Measurements from ENCODE around the gene TMEM132C. TPM values are rescaled to one million over a fixed set of nuclear protein-coding genes. Genes with fewer than 3 reads are reported as not detected.

The TMEM132C gene
- polyA plus RNA-seq, 1 of the 3 experiments (the other 2 are of a cell fraction): not detected

DNA sequence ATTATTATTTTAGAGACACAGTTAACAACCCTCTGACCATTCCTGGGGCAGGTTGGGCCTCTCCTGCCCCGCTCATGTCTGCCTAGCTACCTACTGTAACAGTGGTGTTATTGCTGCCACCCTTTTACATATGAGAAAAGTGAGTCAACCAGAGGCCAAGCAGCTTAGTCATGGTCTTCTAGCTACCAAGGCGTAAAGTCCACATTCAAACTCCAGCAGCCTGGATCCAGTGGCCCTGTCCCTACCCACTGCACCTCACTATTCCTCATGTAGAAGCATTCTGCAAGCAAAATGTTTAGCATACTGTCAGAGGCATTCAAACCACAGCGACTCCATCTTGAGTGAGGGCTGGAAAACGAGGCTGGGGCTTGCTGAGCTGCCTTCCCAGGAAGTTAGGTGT is 461.0 kb downstream of the TMEM132C start:
- Histone ChIP-seq H3F3A (replicated peaks; ENCODE audit: insufficient read depth) (no peaks in the 10 kb centered on the region), H3K9me3 (no peaks in the 10 kb centered on the region), H3K4me1 (ENCODE audit: control insufficient read depth in 1 of 2, insufficient read depth in 2 of 2, low read depth in 1 of 2, low read length in 1 of 2) (no peaks in the 10 kb centered on the region), H3K4me2 (no peak overlapping the region), H4K20me1 (ENCODE audit: insufficient read depth) (no peaks in the 10 kb centered on the region), H3K27me3 (ENCODE audit: insufficient read depth) (no peaks in the 10 kb centered on the region), H3K79me2 (ENCODE audit: insufficient read depth) (no peaks in the 10 kb centered on the region), H3K27ac (ENCODE audit: low read depth in 2 of 2, low read length in 1 of 2) (no peak overlapping the region), H2AFZ (ENCODE audit: low read depth) (no peak overlapping the region), H3K9me2 (no peaks in the 10 kb centered on the region), H3K36me3 (replicated peaks in 1 of 2; ENCODE audit: control insufficient read depth in 1 of 2, insufficient read depth in 2 of 2, low read length in 1 of 2) (no peaks in the 10 kb centered on the region), H3K4me3 (ENCODE audit: low read depth in 2 of 2, low read length in 1 of 2) (no peak overlapping the region), H3K9ac (no peak overlapping the region)
- WGBS (ENCODE audit: low lambda C conversion rate): 4% methylated on average over 4 of the region's 4 CpGs
- CTCF ChIA-PET: no interaction called here
- POLR2A ChIA-PET: no interaction called here
- no peak for DNase-seq
- TF ChIP-seq, protein P1, sequence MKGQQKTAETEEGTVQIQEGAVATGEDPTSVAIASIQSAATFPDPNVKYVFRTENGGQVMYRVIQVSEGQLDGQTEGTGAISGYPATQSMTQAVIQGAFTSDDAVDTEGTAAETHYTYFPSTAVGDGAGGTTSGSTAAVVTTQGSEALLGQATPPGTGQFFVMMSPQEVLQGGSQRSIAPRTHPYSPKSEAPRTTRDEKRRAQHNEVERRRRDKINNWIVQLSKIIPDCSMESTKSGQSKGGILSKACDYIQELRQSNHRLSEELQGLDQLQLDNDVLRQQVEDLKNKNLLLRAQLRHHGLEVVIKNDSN (IDR thresholded peaks at IDR 0.05; ENCODE audit: borderline replicate concordance, low read depth): no peak
- no peak for TF ChIP-seq JUND (IDR thresholded peaks at IDR 0.05)
- TF ChIP-seq, protein P2, sequence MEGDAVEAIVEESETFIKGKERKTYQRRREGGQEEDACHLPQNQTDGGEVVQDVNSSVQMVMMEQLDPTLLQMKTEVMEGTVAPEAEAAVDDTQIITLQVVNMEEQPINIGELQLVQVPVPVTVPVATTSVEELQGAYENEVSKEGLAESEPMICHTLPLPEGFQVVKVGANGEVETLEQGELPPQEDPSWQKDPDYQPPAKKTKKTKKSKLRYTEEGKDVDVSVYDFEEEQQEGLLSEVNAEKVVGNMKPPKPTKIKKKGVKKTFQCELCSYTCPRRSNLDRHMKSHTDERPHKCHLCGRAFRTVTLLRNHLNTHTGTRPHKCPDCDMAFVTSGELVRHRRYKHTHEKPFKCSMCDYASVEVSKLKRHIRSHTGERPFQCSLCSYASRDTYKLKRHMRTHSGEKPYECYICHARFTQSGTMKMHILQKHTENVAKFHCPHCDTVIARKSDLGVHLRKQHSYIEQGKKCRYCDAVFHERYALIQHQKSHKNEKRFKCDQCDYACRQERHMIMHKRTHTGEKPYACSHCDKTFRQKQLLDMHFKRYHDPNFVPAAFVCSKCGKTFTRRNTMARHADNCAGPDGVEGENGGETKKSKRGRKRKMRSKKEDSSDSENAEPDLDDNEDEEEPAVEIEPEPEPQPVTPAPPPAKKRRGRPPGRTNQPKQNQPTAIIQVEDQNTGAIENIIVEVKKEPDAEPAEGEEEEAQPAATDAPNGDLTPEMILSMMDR (IDR thresholded peaks at IDR 0.05): no peak
- TF ChIP-seq RXRA (IDR thresholded peaks at IDR 0.05; ENCODE audit: borderline replicate concordance, low read depth): no peak
- TF ChIP-seq, protein P3, sequence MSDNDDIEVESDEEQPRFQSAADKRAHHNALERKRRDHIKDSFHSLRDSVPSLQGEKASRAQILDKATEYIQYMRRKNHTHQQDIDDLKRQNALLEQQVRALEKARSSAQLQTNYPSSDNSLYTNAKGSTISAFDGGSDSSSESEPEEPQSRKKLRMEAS (IDR thresholded peaks at IDR 0.05; ENCODE audit: low read depth): no peak
- no peak for TF ChIP-seq TEAD4 (IDR thresholded peaks at IDR 0.05; ENCODE audit: borderline replicate concordance, insufficient read depth)
- TF ChIP-seq EZH2phosphoT487 (IDR thresholded peaks at IDR 0.05; ENCODE audit: borderline replicate concordance, low read depth): no peak
- no peak for TF ChIP-seq NRF1 (IDR thresholded peaks at IDR 0.05; ENCODE audit: low read depth, low read length)
- no peak for TF ChIP-seq YY1 (IDR thresholded peaks at IDR 0.05; ENCODE audit: low read depth)
- no peak for TF ChIP-seq RCOR1 (IDR thresholded peaks at IDR 0.05; ENCODE audit: low read length)
- TF ChIP-seq, protein P4, sequence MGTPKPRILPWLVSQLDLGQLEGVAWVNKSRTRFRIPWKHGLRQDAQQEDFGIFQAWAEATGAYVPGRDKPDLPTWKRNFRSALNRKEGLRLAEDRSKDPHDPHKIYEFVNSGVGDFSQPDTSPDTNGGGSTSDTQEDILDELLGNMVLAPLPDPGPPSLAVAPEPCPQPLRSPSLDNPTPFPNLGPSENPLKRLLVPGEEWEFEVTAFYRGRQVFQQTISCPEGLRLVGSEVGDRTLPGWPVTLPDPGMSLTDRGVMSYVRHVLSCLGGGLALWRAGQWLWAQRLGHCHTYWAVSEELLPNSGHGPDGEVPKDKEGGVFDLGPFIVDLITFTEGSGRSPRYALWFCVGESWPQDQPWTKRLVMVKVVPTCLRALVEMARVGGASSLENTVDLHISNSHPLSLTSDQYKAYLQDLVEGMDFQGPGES (IDR thresholded peaks at IDR 0.05; ENCODE audit: low read depth, low read length): no peak
- no peak for TF ChIP-seq TAF1 (IDR thresholded peaks at IDR 0.05; ENCODE audit: borderline replicate concordance, low read depth, low read length)
- no peak for TF ChIP-seq CHD2 (IDR thresholded peaks at IDR 0.05; ENCODE audit: low read length, partially characterized antibody)
- TF ChIP-seq MXI1 (IDR thresholded peaks at IDR 0.05; ENCODE audit: low read depth, low read length): no peak

DNA sequence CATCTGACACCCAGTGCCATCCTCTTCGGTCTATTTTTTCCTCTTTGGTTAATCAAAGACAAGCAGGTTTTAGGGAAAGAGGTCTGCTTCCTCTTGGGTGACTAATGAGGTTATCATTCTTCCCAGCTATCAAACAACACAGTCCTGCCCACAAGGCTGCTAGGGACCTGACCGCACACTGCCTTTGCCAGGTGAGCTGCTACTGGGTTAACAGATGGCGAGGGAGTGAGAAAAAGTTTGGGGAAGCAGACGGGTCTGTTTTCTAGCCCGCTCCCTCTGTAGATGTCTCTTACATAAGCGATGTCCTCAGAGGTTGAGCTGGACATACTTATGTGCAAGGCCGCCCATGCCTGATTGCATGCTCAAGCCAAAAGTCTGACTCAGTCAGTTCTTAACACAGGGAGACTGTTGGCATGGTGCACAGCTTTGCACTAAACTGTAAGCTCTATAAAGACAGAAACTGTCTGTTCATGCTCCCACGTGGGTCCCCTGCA is 462.7 kb downstream of the TMEM132C start:
- no peak overlapping the region for H3K4me3 ChIP-seq (ENCODE audit: low read depth in 2 of 2, low read length in 1 of 2)
- no peaks in the 10 kb centered on the region for H3K27me3 ChIP-seq (ENCODE audit: insufficient read depth)
- no peak overlapping the region for H3K27ac ChIP-seq (ENCODE audit: low read depth in 2 of 2, low read length in 1 of 2)
- no peaks in the 10 kb centered on the region for H3K9me3 ChIP-seq
- H3K9ac ChIP-seq: no peak overlapping the region
- H3K79me2 ChIP-seq (ENCODE audit: insufficient read depth): no peaks in the 10 kb centered on the region
- H3K9me2 ChIP-seq: no peaks in the 10 kb centered on the region
- ChIA-PET POLR2A (no interaction called here), CTCF (no interaction called here)
- no peaks in the 10 kb centered on the region for H4K20me1 ChIP-seq (ENCODE audit: insufficient read depth)
- WGBS (ENCODE audit: low lambda C conversion rate): 33% methylated on average over 8 of the region's 8 CpGs
- no peak overlapping the region for H2AFZ ChIP-seq (ENCODE audit: low read depth)
- no peaks in the 10 kb centered on the region for H3K4me1 ChIP-seq (ENCODE audit: control insufficient read depth in 1 of 2, insufficient read depth in 2 of 2, low read depth in 1 of 2, low read length in 1 of 2)
- no peaks in the 10 kb centered on the region for H3K36me3 ChIP-seq (replicated peaks in 1 of 2; ENCODE audit: control insufficient read depth in 1 of 2, insufficient read depth in 2 of 2, low read length in 1 of 2)
- no peak overlapping the region for H3K4me2 ChIP-seq
- no peak for DNase-seq
- no peaks in the 10 kb centered on the region for H3F3A ChIP-seq (replicated peaks; ENCODE audit: insufficient read depth)
- TF ChIP-seq, protein P5, sequence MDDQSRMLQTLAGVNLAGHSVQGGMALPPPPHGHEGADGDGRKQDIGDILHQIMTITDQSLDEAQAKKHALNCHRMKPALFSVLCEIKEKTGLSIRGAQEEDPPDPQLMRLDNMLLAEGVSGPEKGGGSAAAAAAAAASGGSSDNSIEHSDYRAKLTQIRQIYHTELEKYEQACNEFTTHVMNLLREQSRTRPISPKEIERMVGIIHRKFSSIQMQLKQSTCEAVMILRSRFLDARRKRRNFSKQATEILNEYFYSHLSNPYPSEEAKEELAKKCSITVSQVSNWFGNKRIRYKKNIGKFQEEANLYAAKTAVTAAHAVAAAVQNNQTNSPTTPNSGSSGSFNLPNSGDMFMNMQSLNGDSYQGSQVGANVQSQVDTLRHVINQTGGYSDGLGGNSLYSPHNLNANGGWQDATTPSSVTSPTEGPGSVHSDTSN (IDR thresholded peaks at IDR 0.05): no peak
- TF ChIP-seq MXI1 (IDR thresholded peaks at IDR 0.05; ENCODE audit: low read depth, low read length) (no peak), FOSL2 (IDR thresholded peaks at IDR 0.05; ENCODE audit: borderline replicate concordance, low read depth) (no peak), ELF1 (IDR thresholded peaks at IDR 0.05) (no peak)
- TF ChIP-seq, protein P4 (IDR thresholded peaks at IDR 0.05; ENCODE audit: low read depth, low read length): no peak
- TF ChIP-seq, protein P6, sequence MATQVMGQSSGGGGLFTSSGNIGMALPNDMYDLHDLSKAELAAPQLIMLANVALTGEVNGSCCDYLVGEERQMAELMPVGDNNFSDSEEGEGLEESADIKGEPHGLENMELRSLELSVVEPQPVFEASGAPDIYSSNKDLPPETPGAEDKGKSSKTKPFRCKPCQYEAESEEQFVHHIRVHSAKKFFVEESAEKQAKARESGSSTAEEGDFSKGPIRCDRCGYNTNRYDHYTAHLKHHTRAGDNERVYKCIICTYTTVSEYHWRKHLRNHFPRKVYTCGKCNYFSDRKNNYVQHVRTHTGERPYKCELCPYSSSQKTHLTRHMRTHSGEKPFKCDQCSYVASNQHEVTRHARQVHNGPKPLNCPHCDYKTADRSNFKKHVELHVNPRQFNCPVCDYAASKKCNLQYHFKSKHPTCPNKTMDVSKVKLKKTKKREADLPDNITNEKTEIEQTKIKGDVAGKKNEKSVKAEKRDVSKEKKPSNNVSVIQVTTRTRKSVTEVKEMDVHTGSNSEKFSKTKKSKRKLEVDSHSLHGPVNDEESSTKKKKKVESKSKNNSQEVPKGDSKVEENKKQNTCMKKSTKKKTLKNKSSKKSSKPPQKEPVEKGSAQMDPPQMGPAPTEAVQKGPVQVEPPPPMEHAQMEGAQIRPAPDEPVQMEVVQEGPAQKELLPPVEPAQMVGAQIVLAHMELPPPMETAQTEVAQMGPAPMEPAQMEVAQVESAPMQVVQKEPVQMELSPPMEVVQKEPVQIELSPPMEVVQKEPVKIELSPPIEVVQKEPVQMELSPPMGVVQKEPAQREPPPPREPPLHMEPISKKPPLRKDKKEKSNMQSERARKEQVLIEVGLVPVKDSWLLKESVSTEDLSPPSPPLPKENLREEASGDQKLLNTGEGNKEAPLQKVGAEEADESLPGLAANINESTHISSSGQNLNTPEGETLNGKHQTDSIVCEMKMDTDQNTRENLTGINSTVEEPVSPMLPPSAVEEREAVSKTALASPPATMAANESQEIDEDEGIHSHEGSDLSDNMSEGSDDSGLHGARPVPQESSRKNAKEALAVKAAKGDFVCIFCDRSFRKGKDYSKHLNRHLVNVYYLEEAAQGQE (IDR thresholded peaks at IDR 0.05; ENCODE audit: low read depth, low read length): no peak

Data from SK-N-SH (cell line).